H9 (cell line): ENCODE data around the gene TMEM61. TPM values are rescaled to one million over a fixed set of nuclear protein-coding genes. Genes with fewer than 3 reads are reported as not detected.
A peak's percentile ranks its signal among the peaks of the same experiment; 100 is the strongest.

Source experiments
- DNase-seq: peaks from one replicate; pipeline ENCODE4 v3.0.0-alpha.2; 2017
- H2AFZ ChIP-seq: one replicate; pipeline ENCODE4 v1.6.1; 2013; ENCODE audit warnings: mild to moderate bottlenecking, low read length, control low read depth, moderate library complexity
- H2AK5ac ChIP-seq: 2 replicates; pipeline ENCODE4 v1.6.1; 2013; ENCODE audit warnings: low read length, control low read depth, mixed read lengths; ENCODE audit not compliant: insufficient read length
- H2BK120ac ChIP-seq: one replicate; pipeline ENCODE4 v1.6.1; 2013; ENCODE audit warnings: low read depth, mild to moderate bottlenecking, low read length, control low read depth, inconsistent platforms; ENCODE audit not compliant: poor library complexity, severe bottlenecking
- H2BK12ac ChIP-seq: 2 replicates; pipeline ENCODE4 v1.6.1; 2013; ENCODE audit warnings: low read length, control low read depth, mixed read lengths, low read depth; ENCODE audit not compliant: insufficient read length
- H2BK15ac ChIP-seq: 2 replicates; pipeline ENCODE4 v1.6.1; 2013; ENCODE audit warnings: low read depth, low read length, control low read depth
- H2BK20ac ChIP-seq: one replicate; pipeline ENCODE4 v1.6.1; 2013; ENCODE audit warnings: low read depth, mild to moderate bottlenecking, low read length, control low read depth, inconsistent platforms; ENCODE audit not compliant: poor library complexity, severe bottlenecking
- H2BK5ac ChIP-seq: 2 replicates; pipeline ENCODE4 v1.6.1; 2013; ENCODE audit warnings: low read length, control low read depth, mixed read lengths; ENCODE audit not compliant: insufficient read length
- H3K14ac ChIP-seq: 2 replicates; pipeline ENCODE4 v1.6.1; 2013; ENCODE audit warnings: low read length, control low read depth; ENCODE audit not compliant: insufficient read depth
- H3K18ac ChIP-seq: 2 replicates; pipeline ENCODE4 v1.6.1; 2013; ENCODE audit warnings: low read depth, mild to moderate bottlenecking, mixed read lengths, low read length, control low read depth; ENCODE audit not compliant: insufficient read length
- H3K23ac ChIP-seq: 2 replicates; pipeline ENCODE4 v1.6.1; 2013; ENCODE audit warnings: low read length, control low read depth, mixed read lengths, low read depth; ENCODE audit not compliant: insufficient read length
- H3K23me2 ChIP-seq: 2 replicates; pipeline ENCODE4 v1.6.1; 2013; ENCODE audit warnings: low read depth, mild to moderate bottlenecking, mixed read lengths, low read length, control low read depth; ENCODE audit not compliant: insufficient read length, poor library complexity, severe bottlenecking
- H3K27ac ChIP-seq: 2 replicates; pipeline ENCODE4 v1.5.1; 2013; ENCODE audit warnings: low read length, control low read depth, mixed read lengths, low read depth; ENCODE audit not compliant: insufficient read length
- H3K27me3 ChIP-seq: 2 replicates; pipeline ENCODE4 v1.6.1; 2013; ENCODE audit warnings: low read length, control low read depth, inconsistent platforms; ENCODE audit not compliant: insufficient read depth
- H3K4ac ChIP-seq: 2 replicates; pipeline ENCODE4 v1.6.1; 2013; ENCODE audit warnings: low read depth, mild to moderate bottlenecking, control low read depth, inconsistent platforms, low read length, moderate library complexity
- H3K4me1 ChIP-seq: 2 replicates; pipeline ENCODE4 v1.6.1; 2013; ENCODE audit warnings: low read length, control low read depth, inconsistent platforms; ENCODE audit not compliant: insufficient read depth
- H3K4me2 ChIP-seq: 2 replicates; pipeline ENCODE4 v1.6.1; 2013; ENCODE audit warnings: low read length, control low read depth, mixed read lengths; ENCODE audit not compliant: insufficient read length, insufficient read depth
- H3K56ac ChIP-seq: 2 replicates; pipeline ENCODE4 v1.6.1; 2013; ENCODE audit warnings: low read depth, mild to moderate bottlenecking, mixed read lengths, low read length, control low read depth; ENCODE audit not compliant: insufficient read length
- H3K79me1 ChIP-seq: 2 replicates; pipeline ENCODE4 v1.6.1; 2013; ENCODE audit warnings: low read depth, mild to moderate bottlenecking, moderate library complexity, low read length, control low read depth, inconsistent platforms; ENCODE audit not compliant: insufficient read depth, poor library complexity, severe bottlenecking
- H3K79me2 ChIP-seq: 2 replicates; pipeline ENCODE4 v1.6.1; 2013; ENCODE audit warnings: low read length, control low read depth, inconsistent platforms; ENCODE audit not compliant: insufficient read depth
- H3K9ac ChIP-seq: 2 replicates; pipeline ENCODE4 v1.6.1; 2013; ENCODE audit warnings: low read length, control low read depth, mixed read lengths; ENCODE audit not compliant: insufficient read length; ENCODE audit errors: extremely low read depth
- H3K9me3 ChIP-seq: one replicate; pipeline ENCODE4 v1.6.1; 2013; ENCODE audit warnings: low read depth, low read length, inconsistent platforms; ENCODE audit not compliant: control insufficient read depth
- H3T11ph ChIP-seq: one replicate; pipeline ENCODE4 v1.6.1; 2013; ENCODE audit warnings: mild to moderate bottlenecking, low read length, control low read depth, inconsistent platforms
- H4K20me1 ChIP-seq: one replicate; pipeline ENCODE4 v1.6.1; 2013; ENCODE audit not compliant: control insufficient read depth, insufficient read length, insufficient read depth
- H4K5ac ChIP-seq: 2 replicates; pipeline ENCODE4 v1.6.1; 2013; ENCODE audit warnings: low read depth, mild to moderate bottlenecking, mixed read lengths, low read length, control low read depth; ENCODE audit not compliant: insufficient read length
- H4K8ac ChIP-seq: replicated peaks from 2 replicates; pipeline ENCODE4 v1.6.1; 2013; ENCODE audit warnings: low read length, control low read depth, mixed read lengths, low read depth; ENCODE audit not compliant: insufficient read length
- H4K91ac ChIP-seq: 2 replicates; pipeline ENCODE4 v1.6.1; 2013; ENCODE audit warnings: low read depth, mild to moderate bottlenecking, moderate library complexity, mixed read lengths, low read length, control low read depth; ENCODE audit not compliant: insufficient read length
- H3K27ac Mint-ChIP-seq, 3 experiments: 2 replicates in 2 of 3; 3 replicates in 1 of 3; pipeline ENCODE4 v1.8.0; 2020 to 2021; ENCODE audit warnings: mixed read lengths in 3 of 3, mild to moderate bottlenecking in 1 of 3, moderate library complexity in 1 of 3
- H3K27me3 Mint-ChIP-seq: 2 replicates; pipeline ENCODE4 v1.8.0; 2021; ENCODE audit warnings: low read depth, mild to moderate bottlenecking, moderate library complexity, mixed read lengths
- H3K36me3 Mint-ChIP-seq, 3 experiments: 2 replicates in 2 of 3; 3 replicates in 1 of 3; pipeline ENCODE4 v1.8.0; 2020 to 2021; ENCODE audit warnings: low read depth in 3 of 3, mixed read lengths in 3 of 3; ENCODE audit not compliant: insufficient read depth in 1 of 3
- H3K4me1 Mint-ChIP-seq, 2 experiments: 2 replicates each; pipeline ENCODE4 v1.8.0; 2020; ENCODE audit warnings: mixed read lengths in 2 of 2
- H3K4me3 Mint-ChIP-seq, 2 experiments: 2 replicates in 1 of 2; 3 replicates in 1 of 2; pipeline ENCODE4 v1.8.0; 2020 to 2021; ENCODE audit warnings: mild to moderate bottlenecking in 2 of 2, mixed read lengths in 2 of 2, moderate library complexity in 1 of 2
- H3K9me3 Mint-ChIP-seq, 2 experiments: 2 replicates in 1 of 2; 3 replicates in 1 of 2; pipeline ENCODE4 v1.8.0; 2020; ENCODE audit warnings: mild to moderate bottlenecking in 2 of 2, mixed read lengths in 2 of 2, moderate library complexity in 1 of 2
- WGBS: extraction: QIAGEN DNeasy Blood & Tissue Kit; methylation state at CpG from one replicate; pipeline ENCODE4 v1.1.7; 2013; ENCODE audit warnings: missing lambda C conversion rate, low lambda C conversion rate, mixed read lengths; ENCODE audit not compliant: insufficient read length; ENCODE audit errors: extremely low coverage; 5-methylcytosine and 5-hydroxymethylcytosine counted together
- total RNA-seq: library from RNA; stranded (reverse); gene quantifications from 2 replicates; pipeline ENCODE4 v1.2.1, GENCODE V29; 2021
- TF ChIP-seq, protein P1 (sequence below): fragments of 200-600 bp; sonication (generic); conservative IDR thresholded peaks from 3 replicates; pipeline ENCODE4 v1.8.0; 2021; ENCODE audit warnings: antibody characterized with exemption, mild to moderate bottlenecking

The TMEM61 gene
- total RNA-seq, 1 experiment from 2014 or later, result 0.61 TPM

DNA sequence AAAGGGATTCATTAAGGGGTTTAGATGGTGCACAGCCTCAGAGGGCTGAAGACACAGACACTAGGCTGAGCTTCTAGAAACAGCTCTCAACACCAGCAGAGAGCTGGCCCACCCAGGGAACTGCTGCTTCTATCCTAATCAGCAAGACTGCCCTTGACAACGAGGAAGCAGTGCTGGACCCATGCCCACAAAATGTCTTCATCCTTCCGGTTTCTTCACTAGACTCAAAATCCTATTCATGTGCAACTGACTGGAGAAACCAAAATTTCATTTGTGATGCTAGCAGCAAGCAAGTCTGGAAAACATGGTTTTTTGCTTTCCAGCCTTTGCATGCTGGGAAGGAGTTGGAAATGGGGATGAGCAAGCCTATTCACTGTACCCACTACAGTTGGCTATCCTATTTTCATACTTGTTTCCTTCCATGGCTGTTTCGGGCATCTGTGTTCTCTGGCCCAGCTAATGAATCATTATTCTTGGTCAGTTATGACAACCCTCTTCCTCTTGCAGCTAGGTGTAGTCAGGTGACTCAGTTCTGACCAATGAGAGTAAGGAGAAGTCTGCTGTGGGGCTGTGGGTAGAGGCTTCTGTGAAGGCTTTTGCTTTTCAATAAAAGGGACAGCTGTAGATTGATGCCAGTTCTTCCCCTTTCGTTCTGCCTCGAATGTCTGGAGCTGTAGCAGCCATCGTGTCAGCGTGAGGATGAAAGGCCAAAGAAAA lies 14.6 kb upstream of the TMEM61 start:
- no peak overlapping the region for H3K4me3 Mint-ChIP-seq
- Histone ChIP-seq H3K18ac (no peak overlapping the region), H2BK5ac (no peak overlapping the region), H2AFZ (no peak overlapping the region), H3K4ac (no peak overlapping the region), H4K20me1 (no peaks in the 10 kb centered on the region), H4K5ac (no peak overlapping the region), H3K23ac (no peak overlapping the region), H2BK20ac (no peak overlapping the region), H2BK120ac (no peak overlapping the region), H3K27ac (no peak overlapping the region), H3K79me1 (no peaks in the 10 kb centered on the region), H3T11ph (no peak overlapping the region), H3K9ac (no peak overlapping the region), H3K56ac (no peak overlapping the region), H3K79me2 (no peaks in the 10 kb centered on the region), H2BK12ac (no peak overlapping the region), H3K23me2 (no peaks in the 10 kb centered on the region), H4K91ac (no peak overlapping the region), H3K4me1 (peaks cover 11% of the 10 kb centered on the region; the same call in 1 of the 2 replicates), H3K4me2 (no peak overlapping the region), H4K8ac (no peak overlapping the region), H3K14ac (no peak overlapping the region), H2BK15ac (no peak overlapping the region), H2AK5ac (no peak overlapping the region), H3K9me3 (no peaks in the 10 kb centered on the region), H3K27me3 (no peaks in the 10 kb centered on the region)
- peaks cover 0 to 2% (median 0%) of the 10 kb centered on the region in 3 experiments; a peak in 2 of 7 replicates for H3K36me3 Mint-ChIP-seq
- H3K9me3 Mint-ChIP-seq, result no peaks in the 10 kb centered on the region; a peak in 1 of 5 replicates
- H3K4me1 Mint-ChIP-seq, result peaks cover 26 to 43% of the 10 kb centered on the region in 2 experiments
- H3K27ac Mint-ChIP-seq, result 0 out of 7 replicates have a peak overlapping the region, but pooled peaks of 2 of the 3 experiments have one; percentile 10 to 29
- TF ChIP-seq, protein P1, sequence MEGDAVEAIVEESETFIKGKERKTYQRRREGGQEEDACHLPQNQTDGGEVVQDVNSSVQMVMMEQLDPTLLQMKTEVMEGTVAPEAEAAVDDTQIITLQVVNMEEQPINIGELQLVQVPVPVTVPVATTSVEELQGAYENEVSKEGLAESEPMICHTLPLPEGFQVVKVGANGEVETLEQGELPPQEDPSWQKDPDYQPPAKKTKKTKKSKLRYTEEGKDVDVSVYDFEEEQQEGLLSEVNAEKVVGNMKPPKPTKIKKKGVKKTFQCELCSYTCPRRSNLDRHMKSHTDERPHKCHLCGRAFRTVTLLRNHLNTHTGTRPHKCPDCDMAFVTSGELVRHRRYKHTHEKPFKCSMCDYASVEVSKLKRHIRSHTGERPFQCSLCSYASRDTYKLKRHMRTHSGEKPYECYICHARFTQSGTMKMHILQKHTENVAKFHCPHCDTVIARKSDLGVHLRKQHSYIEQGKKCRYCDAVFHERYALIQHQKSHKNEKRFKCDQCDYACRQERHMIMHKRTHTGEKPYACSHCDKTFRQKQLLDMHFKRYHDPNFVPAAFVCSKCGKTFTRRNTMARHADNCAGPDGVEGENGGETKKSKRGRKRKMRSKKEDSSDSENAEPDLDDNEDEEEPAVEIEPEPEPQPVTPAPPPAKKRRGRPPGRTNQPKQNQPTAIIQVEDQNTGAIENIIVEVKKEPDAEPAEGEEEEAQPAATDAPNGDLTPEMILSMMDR, result no peak
- no peak for DNase-seq
- WGBS, result no CpG with 5 or more reads among the region's 7 CpGs
- peaks cover 7% of the 10 kb centered on the region for H3K27me3 Mint-ChIP-seq
